Stimulated activated CD4-positive, alpha-beta T cell treated with anti-CD3 and anti-CD28 coated beads, TNF-alpha, amount 100 ng/mL, for 24 hours (primary cell): ENCODE data around the gene PTPRN2.
"Not testable (repeated sequence)": the region's sequence is repeated elsewhere in the genome, so short reads cannot be mapped to it uniquely, and the experiment has no call there.

ENCODE experiments used
- DNase-seq, 3 experiments: peaks; one replicate each; pipeline ENCODE4 v3.0.0-alpha.2; 2020; ENCODE audit warnings: low read depth in 3 of 3

PTPRN2 gene

GRCh38 chr7:158516524-158516923 lies 71.1 kb downstream of the PTPRN2 start:
- DNase-seq, result no peak

- DNase-seq, result no peak
Measured at GRCh38 chr7:158512869-158513268, 74.8 kb downstream of the PTPRN2 start.

GRCh38 chr7:158512042-158512441 lies 75.6 kb downstream of the PTPRN2 start:
- no peak for DNase-seq

GRCh38 chr7:158508802-158509385 lies 78.7 kb downstream of the PTPRN2 start:
- no peak for DNase-seq

GRCh38 chr7:158508321-158508720 lies 79.3 kb downstream of the PTPRN2 start:
- not testable (repeated sequence) for DNase-seq

GRCh38 chr7:158507917-158508316 lies 79.7 kb downstream of the PTPRN2 start:
- no peak for DNase-seq

GRCh38 chr7:158507175-158507574 lies 80.4 kb downstream of the PTPRN2 start:
- DNase-seq, result not testable (repeated sequence)

GRCh38 chr7:158506626-158507025 lies 81.0 kb downstream of the PTPRN2 start:
- no peak for DNase-seq

GRCh38 chr7:158505683-158506082 lies 81.9 kb downstream of the PTPRN2 start:
- no peak for DNase-seq

GRCh38 chr7:158502068-158502750 lies 85.4 kb downstream of the PTPRN2 start:
- no peak for DNase-seq

- no peak for DNase-seq
Measured at GRCh38 chr7:158501393-158502067, 86.1 kb downstream of the PTPRN2 start.

GRCh38 chr7:158500651-158501052 lies 87.0 kb downstream of the PTPRN2 start:
- no peak for DNase-seq

GRCh38 chr7:158499082-158499455 lies 88.6 kb downstream of the PTPRN2 start:
- DNase-seq, result no peak

GRCh38 chr7:158498443-158499081 lies 89.1 kb downstream of the PTPRN2 start:
- DNase-seq, result no peak

- no peak for DNase-seq
Measured at GRCh38 chr7:158497627-158498026, 90.0 kb downstream of the PTPRN2 start.

GRCh38 chr7:158495786-158496185 lies 91.8 kb downstream of the PTPRN2 start:
- peak in 1 of 3 experiments; percentile 11 for DNase-seq

- DNase-seq, result no peak
Measured at GRCh38 chr7:158495216-158495615, 92.4 kb downstream of the PTPRN2 start.

GRCh38 chr7:158494643-158495042 lies 93.0 kb downstream of the PTPRN2 start:
- DNase-seq, result no peak

GRCh38 chr7:158494162-158494586 lies 93.4 kb downstream of the PTPRN2 start:
- no peak for DNase-seq

- DNase-seq, result no peak
Measured at GRCh38 chr7:158492367-158492764, 95.3 kb downstream of the PTPRN2 start.

- no peak for DNase-seq
Measured at GRCh38 chr7:158491094-158491493, 96.5 kb downstream of the PTPRN2 start.

GRCh38 chr7:158490171-158490782 lies 97.3 kb downstream of the PTPRN2 start:
- DNase-seq, result no peak
